GM19239 (cell line): ENCODE results near the gene CYP51A1.
"Not testable (repeated sequence)": the region's sequence is repeated elsewhere in the genome, so short reads cannot be mapped to it uniquely, and the experiment has no call there.

Experiments
- DNase-seq: peaks from one replicate; pipeline ENCODE4 v3.0.0; 2011; ENCODE audit warnings: low spot score; ENCODE audit not compliant: insufficient read length
- FAIRE-seq: peaks from 2 replicates; lab custom pipeline; 2011; peaks lifted over from hg19 to GRCh38; lab: Jason Lieb, UNC

Gene CYP51A1

DNA sequence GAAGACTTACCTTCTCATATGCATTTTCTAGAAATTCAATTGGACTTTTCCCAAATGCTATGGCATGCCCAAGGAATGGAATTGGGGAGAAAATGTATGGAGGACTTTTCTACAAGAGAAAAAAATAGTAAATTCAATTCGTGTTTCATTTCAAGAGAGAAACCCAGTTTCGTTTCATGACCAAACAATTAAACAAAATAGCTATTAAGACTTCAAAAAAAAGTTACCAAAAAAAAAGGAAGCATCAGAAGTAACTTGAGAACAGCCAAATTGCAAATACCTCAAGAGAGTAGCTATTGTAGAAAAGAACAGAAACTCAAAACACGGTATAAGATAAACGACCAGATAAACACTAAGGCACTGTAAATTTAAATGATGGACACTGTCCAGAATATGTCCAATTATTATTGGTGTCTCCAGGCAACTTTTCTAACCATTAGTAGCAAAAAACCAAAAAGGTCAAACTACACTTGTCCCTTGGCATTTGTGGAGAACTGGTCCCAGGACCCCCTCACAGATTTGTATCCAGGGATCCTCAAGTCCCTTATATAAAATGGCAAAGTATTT, 2.4 kb downstream of the CYP51A1 start:
- FAIRE-seq (no peak), DNase-seq (no peak)

GRCh38 chr7:92131093-92131492, 3.2 kb downstream of the CYP51A1 start:
- FAIRE-seq: peak; percentile 11

DNA sequence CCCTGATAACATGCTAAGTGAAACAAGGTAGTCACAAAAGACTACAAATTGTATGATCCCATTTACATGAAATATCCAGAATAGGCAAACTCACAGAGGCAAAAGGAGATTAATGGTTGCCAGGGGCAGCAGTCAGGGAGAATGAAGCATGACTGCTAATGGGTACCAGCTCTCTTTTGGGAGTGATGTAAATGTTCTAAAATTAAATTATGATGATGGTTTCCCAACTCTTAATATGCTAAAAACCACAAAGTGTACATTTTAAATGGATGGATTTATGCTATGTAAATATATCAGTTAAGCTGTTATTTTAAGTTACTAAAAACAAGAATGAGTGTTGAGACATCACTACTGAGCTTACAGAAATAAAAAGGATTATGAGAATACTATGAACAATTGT, 12.6 kb downstream of the CYP51A1 start:
- FAIRE-seq: no peak
- DNase-seq: no peak

More at GRCh38 chr7:92131093-92131492, 3.2 kb downstream of the CYP51A1 start:
- DNase-seq: no peak

- DNase-seq: no peak
- no peak for FAIRE-seq
Measured at GRCh38 chr7:92119213-92119759, 15.0 kb downstream of the CYP51A1 start.

DNA sequence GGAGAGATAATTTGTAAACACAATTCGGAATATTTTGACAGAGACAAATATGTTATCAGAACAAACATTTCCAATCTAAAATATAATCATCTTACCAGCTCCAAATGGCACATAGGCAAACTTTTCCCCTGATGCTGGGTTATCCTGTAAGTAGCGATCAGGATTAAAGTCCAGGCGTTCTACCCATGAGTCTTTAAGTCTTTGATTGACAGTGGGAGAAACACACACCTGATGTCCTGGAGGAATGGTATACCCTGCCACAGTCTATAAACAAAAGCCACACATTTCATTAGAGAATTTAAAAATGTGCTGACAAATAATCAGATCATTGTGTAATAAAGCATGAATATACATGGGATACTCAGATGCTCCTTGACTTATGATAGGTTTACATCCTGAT, 17.3 kb downstream of the CYP51A1 start:
- FAIRE-seq: no peak
- no peak for DNase-seq

- no peak for DNase-seq
- no peak for FAIRE-seq
Measured at GRCh38 chr7:92115821-92116220, 18.5 kb downstream of the CYP51A1 start.

DNA sequence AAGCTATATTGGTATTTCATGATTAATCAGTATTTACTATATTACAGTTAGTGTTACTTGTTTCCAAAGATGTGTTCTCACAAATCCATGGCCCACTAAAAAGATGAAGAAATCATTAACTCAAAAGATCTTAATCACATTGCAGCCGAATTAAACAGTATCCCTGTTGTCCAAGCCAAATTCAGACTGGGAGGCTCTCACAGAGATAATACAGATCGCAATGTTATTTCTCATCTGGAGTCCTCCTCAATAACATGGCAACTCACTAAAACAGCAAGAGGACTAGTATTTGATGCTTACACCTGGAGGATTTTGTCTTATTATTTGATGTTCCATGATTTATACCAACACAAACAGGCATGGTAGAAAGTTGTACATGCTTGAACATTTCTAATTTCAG, 23.4 kb downstream of the CYP51A1 start:
- FAIRE-seq: no peak
- DNase-seq: no peak

DNA sequence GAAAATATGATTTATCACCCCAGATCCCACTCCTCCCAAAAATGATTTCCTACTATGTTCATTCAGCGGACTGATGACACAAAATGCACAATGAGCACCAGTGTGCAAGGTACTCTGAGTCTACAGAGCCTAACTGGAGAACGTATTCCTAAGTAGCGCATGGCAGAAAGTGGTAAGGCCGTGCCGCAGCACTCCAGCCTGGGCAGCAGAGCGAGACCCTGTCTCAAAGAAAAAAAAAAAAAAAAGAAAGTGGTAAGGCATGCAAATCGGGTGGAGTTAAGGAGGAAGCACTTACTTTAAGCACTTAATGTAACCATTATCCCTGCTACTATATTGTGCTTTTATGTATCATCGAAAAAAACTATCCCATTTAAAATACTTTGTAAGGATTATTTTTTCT, 25.5 kb downstream of the CYP51A1 start:
- DNase-seq (no peak), FAIRE-seq (no peak)

DNA sequence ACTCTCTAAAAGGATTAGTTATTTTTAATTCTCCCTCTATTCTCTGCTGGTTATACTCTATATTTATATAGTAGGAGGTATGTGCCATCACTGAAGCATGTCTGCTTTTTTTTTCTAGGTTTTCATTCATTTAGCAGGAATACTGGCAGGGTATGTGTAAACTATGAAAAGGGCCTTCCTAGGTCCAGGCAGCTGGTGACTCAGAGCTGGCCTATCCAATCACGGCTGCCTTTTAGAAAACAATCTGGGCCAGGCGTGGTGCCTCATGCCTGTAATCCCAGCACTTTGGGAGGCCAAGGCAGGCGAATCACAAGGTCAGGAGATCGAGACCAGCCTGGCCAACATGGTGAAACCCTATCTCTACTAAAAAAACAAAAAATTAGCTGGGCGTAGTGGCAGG, 31.4 kb downstream of the CYP51A1 start:
- not testable (repeated sequence) for FAIRE-seq

GRCh38 chr7:92100534-92100933, 33.7 kb downstream of the CYP51A1 start:
- FAIRE-seq (no peak), DNase-seq (no peak)

More for the DNA sequence above, 31.4 kb downstream of the CYP51A1 start:
- DNase-seq: not testable (repeated sequence)

DNA sequence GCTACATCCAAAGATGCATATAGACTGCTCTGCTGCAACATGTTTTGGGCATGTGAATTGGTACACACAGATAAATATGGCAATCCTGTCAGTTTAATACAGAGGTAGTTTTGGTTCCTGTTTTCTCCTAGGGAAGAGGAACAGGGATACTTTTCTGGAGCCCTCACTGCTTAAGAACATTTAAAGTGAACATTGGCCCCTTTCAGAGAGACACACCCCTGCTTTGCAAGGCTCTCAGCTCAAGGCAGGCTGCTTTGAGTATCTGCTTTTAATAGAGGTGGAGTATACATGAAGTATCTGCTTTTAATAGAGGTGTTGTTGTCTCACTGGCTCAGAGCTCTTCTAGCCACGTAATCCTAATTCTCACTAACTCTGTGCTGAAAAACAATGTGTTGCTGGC, 38.9 kb downstream of the CYP51A1 start:
- FAIRE-seq (no peak), DNase-seq (no peak)

GRCh38 chr7:92092210-92092609, 42.1 kb downstream of the CYP51A1 start:
- FAIRE-seq: no peak
- DNase-seq: no peak

DNA sequence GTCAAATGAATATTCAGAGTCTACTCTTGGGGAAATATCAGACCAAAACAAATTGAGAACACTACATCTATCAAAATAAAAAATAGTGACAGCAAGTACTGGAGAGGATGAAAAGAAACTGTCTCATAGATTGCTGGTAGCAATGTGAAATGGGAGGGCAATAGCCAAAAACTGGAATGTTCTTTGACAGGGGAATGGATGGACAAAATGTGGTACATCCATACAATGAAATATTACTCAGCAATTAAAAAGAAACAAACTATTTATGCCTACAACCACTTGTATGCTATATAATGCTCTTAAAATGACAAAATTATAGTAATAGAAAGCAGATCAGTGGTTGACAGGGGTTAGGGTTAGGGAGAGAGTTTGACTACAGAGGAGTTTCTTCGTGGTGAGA, 46.0 kb downstream of the CYP51A1 start:
- DNase-seq (no peak), FAIRE-seq (no peak)

- DNase-seq, FAIRE-seq: not testable (repeated sequence)
Measured at GRCh38 chr7:92083922-92084321, 50.4 kb downstream of the CYP51A1 start.

DNA sequence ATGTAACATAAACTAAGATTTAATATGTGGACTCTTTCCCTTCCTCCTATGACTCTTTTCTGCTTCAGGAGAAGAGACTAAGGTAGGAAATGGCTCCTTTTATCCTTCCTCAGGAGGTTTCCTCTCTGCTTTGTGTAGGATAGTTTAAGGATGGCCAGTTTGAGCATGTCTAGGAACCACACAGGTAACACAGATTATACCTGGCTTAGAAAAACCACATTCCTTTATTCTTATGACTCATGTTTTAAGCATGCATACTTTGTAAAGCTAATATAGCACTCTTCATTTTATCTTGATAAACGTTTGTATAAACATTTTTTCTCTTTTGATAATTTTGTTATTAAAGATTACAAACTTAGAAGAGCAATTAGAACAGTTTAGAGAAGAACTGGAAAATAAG, 57.8 kb downstream of the CYP51A1 start:
- FAIRE-seq (no peak), DNase-seq (no peak)

DNA sequence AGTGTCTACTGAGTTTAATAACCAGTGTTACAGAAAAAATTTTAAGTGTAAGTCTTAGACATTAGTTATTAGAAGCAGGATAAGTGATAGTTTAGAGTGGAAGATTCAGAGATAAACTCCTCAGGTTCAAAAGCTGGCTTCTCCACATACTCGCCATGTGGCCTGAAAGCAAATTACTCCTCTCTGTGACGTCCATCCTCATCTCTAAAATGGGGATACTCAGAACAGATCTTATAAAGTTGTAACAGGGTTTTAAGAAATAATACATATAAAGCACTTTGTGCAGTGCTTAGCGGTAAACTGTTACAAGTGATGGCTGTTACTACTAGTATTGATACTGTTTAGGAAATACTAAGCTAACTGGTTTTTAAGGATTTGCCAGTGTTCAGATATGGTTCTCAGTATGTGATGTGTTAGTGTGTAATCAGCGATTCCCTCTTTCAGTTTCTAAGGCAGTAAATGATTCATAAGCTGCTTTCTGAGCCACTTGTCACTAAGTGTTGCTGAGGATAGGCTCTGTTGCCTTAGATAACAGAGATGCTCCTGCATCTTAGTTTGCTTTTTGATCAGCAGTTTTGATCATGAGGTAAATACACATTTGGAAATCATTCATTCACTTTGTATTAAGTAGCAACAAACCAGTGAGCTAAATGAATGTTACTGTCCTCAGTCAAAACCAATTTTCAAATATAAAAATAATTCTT, 58.7 kb downstream of the CYP51A1 start:
- FAIRE-seq: peak; percentile 68
- DNase-seq: no peak

- FAIRE-seq (no peak), DNase-seq (no peak)
Measured at GRCh38 chr7:92072708-92073107, 61.6 kb downstream of the CYP51A1 start.

DNA sequence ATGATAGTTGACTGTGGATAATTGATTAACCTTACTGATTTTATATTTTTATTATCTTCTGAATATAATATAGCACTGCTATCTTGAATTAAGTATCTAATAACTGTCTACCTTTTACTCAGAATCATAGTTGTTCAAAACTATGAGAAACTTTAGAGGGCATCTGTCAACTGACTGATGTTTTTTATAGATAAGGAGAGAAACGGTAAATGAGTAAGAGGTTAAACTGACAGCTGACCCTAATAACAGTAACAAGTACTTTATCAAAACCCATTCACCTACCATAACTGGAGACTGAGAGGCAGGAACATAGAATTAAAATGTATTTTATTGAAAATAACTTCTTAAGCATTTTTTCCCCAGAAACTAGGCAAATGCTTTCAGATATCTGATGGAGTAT, 62.2 kb downstream of the CYP51A1 start:
- FAIRE-seq (no peak), DNase-seq (no peak)

GRCh38 chr7:92071032-92071431, 63.2 kb downstream of the CYP51A1 start:
- DNase-seq (no peak), FAIRE-seq (no peak)

- no peak for DNase-seq
- no peak for FAIRE-seq
Measured at GRCh38 chr7:92064438-92065029, 69.7 kb downstream of the CYP51A1 start.
